NB4 (cell line): ENCODE results near the gene STAG1.

Experiments used
- POLR2A ChIP-seq: IDR thresholded peaks from 2 replicates; pipeline ENCODE4 v1.6.1; 2011; ENCODE audit warnings: mild to moderate bottlenecking; ENCODE audit not compliant: insufficient read length; ENCODE audit errors: extremely low read depth
- TF ChIP-seq, protein P1 (sequence below): IDR thresholded peaks from one replicate; pipeline ENCODE4 v1.5.1; 2012; ENCODE audit warnings: low read depth, low read length
- TF ChIP-seq, protein P2 (sequence below): IDR thresholded peaks from 2 replicates; pipeline ENCODE4 v1.6.1; 2011; ENCODE audit warnings: low read depth, low read length

DNA sequence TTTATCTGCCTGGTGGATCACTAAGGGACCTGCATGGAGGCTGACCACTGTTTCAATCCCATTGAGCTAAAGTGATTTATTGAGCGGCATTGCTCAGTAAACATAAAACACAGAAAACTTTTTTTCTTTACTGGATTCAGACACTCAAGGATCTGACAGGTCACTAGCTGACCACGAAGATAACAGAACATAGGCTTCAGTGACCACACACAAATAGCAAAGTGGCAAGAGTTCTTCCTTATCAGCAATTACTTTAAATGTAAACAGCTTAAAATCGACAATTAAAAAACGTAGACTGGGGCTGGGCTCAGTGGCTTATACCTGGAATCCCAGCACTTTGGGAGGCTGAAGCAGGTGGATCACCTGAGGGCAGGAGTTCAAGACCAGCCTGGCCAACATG is 48.7 kb downstream of the STAG1 start:
- TF ChIP-seq, protein P1, sequence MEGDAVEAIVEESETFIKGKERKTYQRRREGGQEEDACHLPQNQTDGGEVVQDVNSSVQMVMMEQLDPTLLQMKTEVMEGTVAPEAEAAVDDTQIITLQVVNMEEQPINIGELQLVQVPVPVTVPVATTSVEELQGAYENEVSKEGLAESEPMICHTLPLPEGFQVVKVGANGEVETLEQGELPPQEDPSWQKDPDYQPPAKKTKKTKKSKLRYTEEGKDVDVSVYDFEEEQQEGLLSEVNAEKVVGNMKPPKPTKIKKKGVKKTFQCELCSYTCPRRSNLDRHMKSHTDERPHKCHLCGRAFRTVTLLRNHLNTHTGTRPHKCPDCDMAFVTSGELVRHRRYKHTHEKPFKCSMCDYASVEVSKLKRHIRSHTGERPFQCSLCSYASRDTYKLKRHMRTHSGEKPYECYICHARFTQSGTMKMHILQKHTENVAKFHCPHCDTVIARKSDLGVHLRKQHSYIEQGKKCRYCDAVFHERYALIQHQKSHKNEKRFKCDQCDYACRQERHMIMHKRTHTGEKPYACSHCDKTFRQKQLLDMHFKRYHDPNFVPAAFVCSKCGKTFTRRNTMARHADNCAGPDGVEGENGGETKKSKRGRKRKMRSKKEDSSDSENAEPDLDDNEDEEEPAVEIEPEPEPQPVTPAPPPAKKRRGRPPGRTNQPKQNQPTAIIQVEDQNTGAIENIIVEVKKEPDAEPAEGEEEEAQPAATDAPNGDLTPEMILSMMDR, result no peak
- TF ChIP-seq POLR2A, result no peak
- TF ChIP-seq, protein P2, sequence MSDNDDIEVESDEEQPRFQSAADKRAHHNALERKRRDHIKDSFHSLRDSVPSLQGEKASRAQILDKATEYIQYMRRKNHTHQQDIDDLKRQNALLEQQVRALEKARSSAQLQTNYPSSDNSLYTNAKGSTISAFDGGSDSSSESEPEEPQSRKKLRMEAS, result no peak
